Gastrocnemius medialis (tissue), 4 donors: ENCODE results near the gene PIK3CD. TPM values are rescaled to one million over a fixed set of nuclear protein-coding genes. Genes with fewer than 3 reads are reported as not detected.

Experiments used
- ATAC-seq, 2 donors: fragments of 150-250 bp; one replicate each; pipeline ENCODE4 v1.9.1; 2016
- DNase-seq, 2 donors: peaks; one replicate each; pipeline ENCODE4 v3.0.0-alpha.2; 2019
- H3K27ac ChIP-seq, 4 donors: fragments of 200-600 bp; sonication (generic); 1 replicate in 1 of 4; 2 replicates in 3 of 4; pipeline ENCODE4 v1.5.1; 2016 to 2018; ENCODE audit warnings: mild to moderate bottlenecking in 2 of 4, moderate library complexity in 1 of 4
- H3K27me3 ChIP-seq, 3 donors: fragments of 200-600 bp; sonication (generic) in 2 of 3; 1 replicate in 1 of 3; 2 replicates in 2 of 3; pipeline versions ENCODE4 v1.5.1 to v1.6.0; 2016 to 2019; ENCODE audit warnings: mild to moderate bottlenecking in 1 of 3, moderate library complexity in 1 of 3
- H3K36me3 ChIP-seq, 2 donors: fragments of 200-600 bp; sonication (generic) in 1 of 2; one replicate each; pipeline ENCODE4 v1.5.1; 2017 to 2018
- H3K4me1 ChIP-seq, 2 donors: fragments of 200-600 bp; sonication (generic) in 1 of 2; one replicate each; pipeline ENCODE4 v1.5.1; 2016 to 2017; ENCODE audit warnings: mild to moderate bottlenecking in 2 of 2
- H3K4me3 ChIP-seq, 4 donors: fragments of 200-600 bp; sonication (generic) in 3 of 4; 1 replicate in 1 of 4; 2 replicates in 3 of 4; pipeline ENCODE4 v1.5.1; 2016 to 2019; ENCODE audit warnings: mild to moderate bottlenecking in 2 of 4
- H3K9me3 ChIP-seq, 3 donors: fragments of 200-600 bp; sonication (generic) in 2 of 3; 1 replicate in 1 of 3; 2 replicates in 2 of 3; pipeline ENCODE4 v1.5.1; 2016 to 2019
- POLR2A ChIP-seq, 2 donors: fragments of 450-650 bp; IDR thresholded peaks; one replicate each; pipeline ENCODE4 v1.6.1; 2017; ENCODE audit warnings: antibody characterized with exemption in 2 of 2, mild to moderate bottlenecking in 2 of 2, moderate library complexity in 2 of 2
- in situ Hi-C, 4 donors: fragments of 200-750 bp; cut with MboI; loops; one replicate each; pipeline versions ENCODE4 v1.15.0 to v1.8.0; 2017; ENCODE audit warnings: low sequenced_read_pairs in 4 of 4
- intact Hi-C: fragments of 100-400 bp; cut with DNase I; formaldehyde crosslinking; loops from one replicate; pipeline ENCODE4 v1.15.1; 2023; ENCODE audit warnings: low total_unique reads
- total RNA-seq, 4 donors: library from RNA; depleted of rRNA; stranded (reverse); fragments of >200 nt; gene quantifications; one replicate each; pipeline versions ENCODE4 v1.1.0 to v1.2.3, GENCODE V29; 2016
- TF ChIP-seq, protein P1 (sequence below), 5 experiments: fragments of 450-650 bp in 3 of 5; fragments of 200-600 bp in 2 of 5; sonication (generic) in 2 of 5; IDR thresholded peaks in 4 of 5; conservative IDR thresholded peaks in 1 of 5; 1 replicate in 4 of 5; 2 replicates in 1 of 5; pipeline ENCODE4 v1.5.1; 2016 to 2019; ENCODE audit warnings: antibody characterized with exemption in 5 of 5, mild to moderate bottlenecking in 3 of 5, moderate library complexity in 3 of 5

PIK3CD gene
- total RNA-seq, 4 donors from 2014 or later = 0.66 to 2.3 (median 1.3) TPM

DNA sequence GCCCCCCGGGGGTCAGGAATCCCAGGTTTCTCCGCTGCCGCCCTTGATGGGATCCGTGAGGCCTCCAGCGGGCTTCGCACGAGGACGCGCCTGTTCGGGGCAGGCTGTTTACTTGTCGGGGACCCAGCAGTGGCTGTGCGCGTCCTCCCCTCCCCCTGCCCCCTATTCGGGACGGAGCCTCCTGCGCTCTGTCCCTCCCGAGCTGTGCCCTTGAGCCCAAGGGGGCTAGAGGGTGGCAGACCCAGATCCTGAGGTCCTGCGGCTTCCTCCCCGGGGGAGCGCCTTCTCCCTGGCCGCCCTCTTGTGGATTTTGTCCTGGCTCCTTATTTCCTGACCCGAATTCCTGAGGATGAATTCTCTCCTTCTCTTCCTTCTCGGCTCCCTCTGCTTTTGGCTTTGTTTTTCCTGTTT, 38.4 kb downstream of the PIK3CD start:
- Histone ChIP-seq H3K27me3 (peaks cover 21 to 24% (median 21%) of the 10 kb centered on the region in 3 donors), H3K9me3 (no peaks in the 10 kb centered on the region), H3K4me3 (peak overlapping the region; percentile 46 to 89 (median 65)), H3K27ac (peak overlapping the region; percentile 17 to 30 (median 24)), H3K36me3 (no peaks in the 10 kb centered on the region), H3K4me1 (peaks cover 18 to 20% of the 10 kb centered on the region in 2 donors)
- in situ Hi-C loops = no loop called here
- DNase-seq = no peak
- TF ChIP-seq, protein P1, sequence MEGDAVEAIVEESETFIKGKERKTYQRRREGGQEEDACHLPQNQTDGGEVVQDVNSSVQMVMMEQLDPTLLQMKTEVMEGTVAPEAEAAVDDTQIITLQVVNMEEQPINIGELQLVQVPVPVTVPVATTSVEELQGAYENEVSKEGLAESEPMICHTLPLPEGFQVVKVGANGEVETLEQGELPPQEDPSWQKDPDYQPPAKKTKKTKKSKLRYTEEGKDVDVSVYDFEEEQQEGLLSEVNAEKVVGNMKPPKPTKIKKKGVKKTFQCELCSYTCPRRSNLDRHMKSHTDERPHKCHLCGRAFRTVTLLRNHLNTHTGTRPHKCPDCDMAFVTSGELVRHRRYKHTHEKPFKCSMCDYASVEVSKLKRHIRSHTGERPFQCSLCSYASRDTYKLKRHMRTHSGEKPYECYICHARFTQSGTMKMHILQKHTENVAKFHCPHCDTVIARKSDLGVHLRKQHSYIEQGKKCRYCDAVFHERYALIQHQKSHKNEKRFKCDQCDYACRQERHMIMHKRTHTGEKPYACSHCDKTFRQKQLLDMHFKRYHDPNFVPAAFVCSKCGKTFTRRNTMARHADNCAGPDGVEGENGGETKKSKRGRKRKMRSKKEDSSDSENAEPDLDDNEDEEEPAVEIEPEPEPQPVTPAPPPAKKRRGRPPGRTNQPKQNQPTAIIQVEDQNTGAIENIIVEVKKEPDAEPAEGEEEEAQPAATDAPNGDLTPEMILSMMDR (IDR thresholded peaks at IDR 0.05 in 4 of 5, conservative IDR thresholded peaks at IDR 0.05 in 1 of 5) = no peak
- no peak for TF ChIP-seq POLR2A (IDR thresholded peaks at IDR 0.05)
- peak; percentile 22 to 32 for ATAC-seq
- intact Hi-C loops = loop anchor here (1.0 kb wide), 2 partner anchors 98 to 134 kb away; no protein-coding TSS in a partner anchor

GRCh38 chr1:9690440-9691107, 39.0 kb downstream of the PIK3CD start:
- TF ChIP-seq, protein P1 (IDR thresholded peaks at IDR 0.05 in 4 of 5, conservative IDR thresholded peaks at IDR 0.05 in 1 of 5) = no peak
- no peak for TF ChIP-seq POLR2A (IDR thresholded peaks at IDR 0.05)
- intact Hi-C loops (no loop called here), in situ Hi-C loops (no loop called here)
- Histone ChIP-seq H3K27ac (peak overlapping the region in 1 of 4 donors; percentile 18), H3K27me3 (peaks cover 21 to 24% (median 21%) of the 10 kb centered on the region in 3 donors), H3K36me3 (no peaks in the 10 kb centered on the region), H3K9me3 (no peaks in the 10 kb centered on the region), H3K4me1 (peaks cover 18 to 20% of the 10 kb centered on the region in 2 donors), H3K4me3 (peak overlapping the region; percentile 46 to 89 (median 65))
- DNase-seq (no peak), ATAC-seq (no peak)

DNA sequence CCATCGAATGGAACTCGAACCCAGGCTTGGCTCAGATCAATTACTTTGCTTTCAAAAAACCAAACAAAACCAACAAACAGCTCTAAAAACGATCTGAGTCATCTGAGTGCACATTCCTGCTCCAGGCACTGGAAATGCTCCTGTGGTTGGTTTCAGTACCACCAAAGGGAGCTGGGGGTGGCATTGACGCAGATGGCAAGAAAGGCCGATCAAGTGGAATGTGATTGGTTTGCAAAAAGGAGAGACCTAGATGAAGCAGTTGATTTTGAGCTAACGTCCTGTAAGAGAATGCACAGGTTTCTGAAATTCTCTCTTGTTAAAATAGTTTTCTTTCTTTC, 39.5 kb downstream of the PIK3CD start:
- peaks cover 21 to 24% (median 21%) of the 10 kb centered on the region in 3 donors for H3K27me3 ChIP-seq
- no peaks in the 10 kb centered on the region for H3K9me3 ChIP-seq
- DNase-seq (no peak), ATAC-seq (no peak)
- H3K4me1 ChIP-seq = peaks cover 18 to 20% of the 10 kb centered on the region in 2 donors
- no peak overlapping the region for H3K27ac ChIP-seq
- TF ChIP-seq, protein P1 (IDR thresholded peaks at IDR 0.05 in 4 of 5, conservative IDR thresholded peaks at IDR 0.05 in 1 of 5) = no peak
- no peak overlapping the region for H3K4me3 ChIP-seq
- intact Hi-C loops (no loop called here), in situ Hi-C loops (no loop called here)
- H3K36me3 ChIP-seq = no peaks in the 10 kb centered on the region

DNA sequence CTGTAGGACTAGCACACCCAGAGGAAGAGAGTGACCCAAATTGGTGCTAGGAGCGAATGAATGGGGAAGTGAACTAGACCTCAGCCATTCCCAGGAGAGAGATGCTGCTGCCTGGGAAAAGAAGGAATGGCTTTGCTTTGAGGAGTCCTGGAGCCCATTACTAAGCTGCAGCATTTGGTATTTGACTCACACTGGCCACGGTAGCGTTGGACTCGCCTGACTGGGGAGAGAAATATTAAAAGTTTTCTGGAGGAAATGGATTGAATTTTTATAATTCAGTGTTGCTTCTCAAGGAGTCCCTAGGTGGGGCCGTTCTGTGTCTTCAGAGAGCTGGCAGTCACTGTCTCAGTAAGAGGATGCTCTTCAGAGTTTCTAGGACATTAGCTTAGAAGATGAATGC, 40.2 kb downstream of the PIK3CD start:
- peaks cover 21 to 24% (median 21%) of the 10 kb centered on the region in 3 donors for H3K27me3 ChIP-seq
- ATAC-seq (no peak), DNase-seq (no peak)
- H3K4me3 ChIP-seq = no peak overlapping the region
- no peak for TF ChIP-seq POLR2A (IDR thresholded peaks at IDR 0.05)
- TF ChIP-seq, protein P1 (IDR thresholded peaks at IDR 0.05 in 4 of 5, conservative IDR thresholded peaks at IDR 0.05 in 1 of 5) = no peak
- H3K27ac ChIP-seq = no peak overlapping the region
- H3K36me3 ChIP-seq = no peaks in the 10 kb centered on the region
- intact Hi-C loops = no loop called here
- peaks cover 18 to 20% of the 10 kb centered on the region in 2 donors for H3K4me1 ChIP-seq
- H3K9me3 ChIP-seq = no peaks in the 10 kb centered on the region
- in situ Hi-C loops = no loop called here
